ENCODE data around the gene MAST4.
A peak's percentile ranks its signal among the peaks of the same experiment; 100 is the strongest.

MAST4 gene

GRCh38 chr5:67146574-67146973 lies 550.4 kb downstream of the MAST4 start:
- H3K4me1 ChIP-seq (ENCODE audit: insufficient read depth, poor library complexity, severe bottlenecking), result no peaks in the 10 kb centered on the region
- no peak overlapping the region for H3K27ac ChIP-seq (ENCODE audit: poor library complexity, severe bottlenecking)
- no peak for TF ChIP-seq CTCF (IDR thresholded peaks at IDR 0.05; ENCODE audit: poor library complexity, severe bottlenecking)
- no peaks in the 10 kb centered on the region for H3K27me3 ChIP-seq (ENCODE audit: insufficient read depth, poor library complexity, severe bottlenecking)
- H3K9me3 ChIP-seq (ENCODE audit: severe bottlenecking), result no peaks in the 10 kb centered on the region
- ATAC-seq (ENCODE audit: low read depth) (no peak), DNase-seq (ENCODE audit: low spot score) (no peak)
- no peak overlapping the region for H3K4me3 ChIP-seq (ENCODE audit: severe bottlenecking)
- peaks cover 82% of the 10 kb centered on the region for H3K36me3 ChIP-seq (ENCODE audit: low read depth)

GRCh38 chr5:67146981-67147380 lies 550.8 kb downstream of the MAST4 start:
- H3K4me1 ChIP-seq (ENCODE audit: insufficient read depth, poor library complexity, severe bottlenecking), result no peaks in the 10 kb centered on the region
- H3K27me3 ChIP-seq (ENCODE audit: insufficient read depth, poor library complexity, severe bottlenecking), result no peaks in the 10 kb centered on the region
- H3K36me3 ChIP-seq (ENCODE audit: low read depth), result peaks cover 82% of the 10 kb centered on the region
- ATAC-seq (ENCODE audit: low read depth) (no peak), DNase-seq (ENCODE audit: low spot score) (no peak)
- H3K9me3 ChIP-seq (ENCODE audit: severe bottlenecking), result no peaks in the 10 kb centered on the region
- no peak for TF ChIP-seq CTCF (IDR thresholded peaks at IDR 0.05; ENCODE audit: poor library complexity, severe bottlenecking)
- H3K4me3 ChIP-seq (ENCODE audit: severe bottlenecking), result no peak overlapping the region
- H3K27ac ChIP-seq (ENCODE audit: poor library complexity, severe bottlenecking), result no peak overlapping the region

- no peaks in the 10 kb centered on the region for H3K27me3 ChIP-seq (ENCODE audit: insufficient read depth, poor library complexity, severe bottlenecking)
- H3K9me3 ChIP-seq (ENCODE audit: severe bottlenecking), result no peaks in the 10 kb centered on the region
- H3K27ac ChIP-seq (ENCODE audit: poor library complexity, severe bottlenecking), result no peak overlapping the region
- no peak for DNase-seq (ENCODE audit: low spot score)
- TF ChIP-seq CTCF (IDR thresholded peaks at IDR 0.05; ENCODE audit: poor library complexity, severe bottlenecking), result no peak
- no peaks in the 10 kb centered on the region for H3K4me1 ChIP-seq (ENCODE audit: insufficient read depth, poor library complexity, severe bottlenecking)
- no peak for ATAC-seq (ENCODE audit: low read depth)
- H3K36me3 ChIP-seq (ENCODE audit: low read depth), result peaks cover 82% of the 10 kb centered on the region
- H3K4me3 ChIP-seq (ENCODE audit: severe bottlenecking), result no peak overlapping the region
Measured at GRCh38 chr5:67147760-67148159, 551.6 kb downstream of the MAST4 start.

- DNase-seq (ENCODE audit: low spot score) (no peak), ATAC-seq (ENCODE audit: low read depth) (no peak)
- Histone ChIP-seq H3K27ac (ENCODE audit: poor library complexity, severe bottlenecking) (no peak overlapping the region), H3K4me1 (ENCODE audit: insufficient read depth, poor library complexity, severe bottlenecking) (no peaks in the 10 kb centered on the region), H3K4me3 (ENCODE audit: severe bottlenecking) (no peak overlapping the region), H3K9me3 (ENCODE audit: severe bottlenecking) (no peaks in the 10 kb centered on the region), H3K36me3 (ENCODE audit: low read depth) (peaks cover 83% of the 10 kb centered on the region), H3K27me3 (ENCODE audit: insufficient read depth, poor library complexity, severe bottlenecking) (no peaks in the 10 kb centered on the region)
- no peak for TF ChIP-seq CTCF (IDR thresholded peaks at IDR 0.05; ENCODE audit: poor library complexity, severe bottlenecking)
Measured at GRCh38 chr5:67149057-67149950, 553.1 kb downstream of the MAST4 start.

GRCh38 chr5:67149951-67150523 lies 553.8 kb downstream of the MAST4 start:
- DNase-seq (ENCODE audit: low spot score) (no peak), ATAC-seq (ENCODE audit: low read depth) (0 out of 3 replicates have a peak, but pooled peaks have one; percentile 27)
- H3K4me1 ChIP-seq (ENCODE audit: insufficient read depth, poor library complexity, severe bottlenecking), result no peaks in the 10 kb centered on the region
- H3K36me3 ChIP-seq (ENCODE audit: low read depth), result peaks cover 83% of the 10 kb centered on the region
- no peaks in the 10 kb centered on the region for H3K9me3 ChIP-seq (ENCODE audit: severe bottlenecking)
- no peak overlapping the region for H3K27ac ChIP-seq (ENCODE audit: poor library complexity, severe bottlenecking)
- H3K27me3 ChIP-seq (ENCODE audit: insufficient read depth, poor library complexity, severe bottlenecking), result no peaks in the 10 kb centered on the region
- TF ChIP-seq CTCF (IDR thresholded peaks at IDR 0.05; ENCODE audit: poor library complexity, severe bottlenecking), result peak; percentile 85
- no peak overlapping the region for H3K4me3 ChIP-seq (ENCODE audit: severe bottlenecking)

Measured in RWPE2 (cell line).